HG02759 (cell line): Measurements from ENCODE around the gene CCDC194.

Experiments used
- ATAC-seq: cut with Tn5 transposase; IDR thresholded peaks from one replicate; pipeline ENCODE4 v1.9.1; 2021; ENCODE audit warnings: mild to moderate bottlenecking, moderate library complexity; ENCODE audit not compliant: unreplicated experiment

CCDC194 gene

GRCh38 chr19:17406046-17406886 lies 12.3 kb upstream of the CCDC194 start:
- ATAC-seq, result peak; percentile 41

- ATAC-seq, result peak; percentile 78
Measured at GRCh38 chr19:17405250-17406045, 11.5 kb upstream of the CCDC194 start, which contains the start of gene BST2. TSS of gene BST2 (minus strand) at chr19:17405630. CDS start at chr19:17405575, 55 bp downstream.

GRCh38 chr19:17404621-17405249 lies 10.7 kb upstream of the CCDC194 start:
- no peak for ATAC-seq

GRCh38 chr19:17404015-17404414 lies 10.0 kb upstream of the CCDC194 start:
- no peak for ATAC-seq

GRCh38 chr19:17402982-17403855 lies 9.2 kb upstream of the CCDC194 start:
- no peak for ATAC-seq

- no peak for ATAC-seq
Measured at GRCh38 chr19:17401628-17402027, 7.6 kb upstream of the CCDC194 start.

GRCh38 chr19:17398902-17399527 lies 5.0 kb upstream of the CCDC194 start:
- ATAC-seq, result no peak

GRCh38 chr19:17394891-17395415 lies 957 bp upstream of the CCDC194 start:
- no peak for ATAC-seq

- no peak for ATAC-seq
Measured at GRCh38 chr19:17393002-17393401, 994 bp downstream of the CCDC194 start.

- peak; percentile 14 for ATAC-seq
Measured at GRCh38 chr19:17391371-17392151, 2.4 kb downstream of the CCDC194 start.

GRCh38 chr19:17390665-17391370 lies 3.2 kb downstream of the CCDC194 start:
- ATAC-seq, result peak; percentile 94

- ATAC-seq, result no peak
Measured at GRCh38 chr19:17389957-17390664, 3.9 kb downstream of the CCDC194 start.

- ATAC-seq, result no peak
Measured at GRCh38 chr19:17389288-17389687, 4.7 kb downstream of the CCDC194 start.

GRCh38 chr19:17385878-17386611 lies 8.0 kb downstream of the CCDC194 start:
- no peak for ATAC-seq

GRCh38 chr19:17380426-17381138 lies 13.4 kb downstream of the CCDC194 start:
- ATAC-seq, result no peak

- ATAC-seq, result no peak
Measured at GRCh38 chr19:17379221-17379631, 14.8 kb downstream of the CCDC194 start.
